ENCODE results near the gene SAP25. TPM values are rescaled to one million over a fixed set of nuclear protein-coding genes. Genes with fewer than 3 reads are reported as not detected.

Gene SAP25
- total and polyA plus RNA-seq, 2 of the 4 experiments (the other 2 are of a cell fraction): 1.8 TPM; not detected in 1

DNA sequence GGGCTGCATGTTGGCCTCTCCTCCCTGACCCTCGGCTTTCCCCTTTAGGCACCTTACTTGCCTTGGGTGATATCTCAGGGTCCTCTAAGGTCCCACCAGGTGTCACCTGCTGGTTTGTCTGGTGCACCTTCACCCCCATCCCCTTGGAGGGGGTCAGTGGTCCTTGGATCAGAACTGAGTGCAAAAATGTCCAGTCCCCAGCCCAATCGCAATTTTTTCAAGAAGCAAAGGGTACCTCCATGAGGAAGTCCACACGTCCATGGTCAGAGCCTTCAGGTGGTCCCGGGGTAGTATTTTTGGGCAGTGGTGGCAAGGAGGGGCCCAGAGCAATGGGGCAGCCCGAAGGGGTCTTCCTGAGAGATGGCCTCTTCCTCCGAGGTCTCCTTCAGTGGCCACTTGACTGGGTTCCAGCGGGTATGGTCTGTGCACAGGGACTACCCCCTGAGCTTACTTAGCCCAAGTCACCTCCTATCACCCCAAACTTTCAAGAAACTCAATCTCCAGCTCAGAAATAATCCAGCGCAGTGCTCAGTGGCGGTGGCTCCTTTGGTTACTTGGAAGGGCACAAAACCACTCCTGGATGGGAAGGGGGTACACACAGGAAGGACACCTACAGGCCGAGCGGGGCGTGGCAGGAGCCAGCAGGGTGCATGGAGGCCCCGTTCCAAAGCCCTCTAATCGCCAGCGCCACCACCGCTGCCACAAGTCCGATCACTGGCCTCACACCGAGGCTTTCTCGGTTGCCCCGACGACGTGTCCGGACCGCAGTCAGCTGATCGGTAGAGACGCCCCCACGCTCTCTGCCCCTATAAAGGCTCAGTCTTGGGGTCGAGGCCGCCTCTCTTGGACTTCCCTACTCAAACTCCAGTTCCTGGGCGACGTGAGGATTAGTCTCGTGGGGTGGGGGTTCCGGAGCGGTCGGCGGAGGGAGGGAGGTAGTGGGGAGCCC, 4.5 kb downstream of the SAP25 start:
- Histone ChIP-seq H3K4me3 (ENCODE audit: insufficient read depth, low read depth, low read length) (no peak overlapping the region), H2AFZ (replicated peaks; ENCODE audit: low read length, poor library complexity) (peak overlapping the region; percentile 82), H3K79me1 (ENCODE audit: low read depth in 1 of 2, low read length in 2 of 2) (no peaks in the 10 kb centered on the region), H3K27me3 (ENCODE audit: control insufficient read depth, insufficient read depth, low read length) (peaks cover 3% of the 10 kb centered on the region; the same call in 1 of the 2 replicates), H3K4me2 (ENCODE audit: low read depth, low read length) (no peak overlapping the region), H2BK120ac (ENCODE audit: low read depth, low read length) (no peak overlapping the region), H4K5ac (ENCODE audit: low read depth, low read length) (no peak overlapping the region), H3K56ac (ENCODE audit: extremely low read depth, insufficient read depth, low read length) (no peak overlapping the region), H3K14ac (replicated peaks; ENCODE audit: low read depth, low read length) (no peak overlapping the region), H4K91ac (ENCODE audit: insufficient read depth, low read depth, low read length) (no peak overlapping the region), H2AK5ac (ENCODE audit: low read depth, low read length) (no peak overlapping the region), H4K8ac (ENCODE audit: low read depth in 2 of 2, low read length in 2 of 2) (peak overlapping the region in 1 of 2 experiments; percentile 10; a peak in 1 of 4 replicates), H2BK15ac (ENCODE audit: low read depth, low read length) (no peak overlapping the region), H3K4me1 (ENCODE audit: control insufficient read depth, insufficient read depth, low read length) (peaks cover 2% of the 10 kb centered on the region; the same call in 1 of the 2 replicates), H3K9me3 (ENCODE audit: control insufficient read depth, insufficient read depth, low read length) (no peaks in the 10 kb centered on the region), H3K9ac (ENCODE audit: low read depth, low read length) (no peak overlapping the region), H3K36me3 (ENCODE audit: control insufficient read depth, insufficient read depth, low read length) (peaks cover 5% of the 10 kb centered on the region; the same call in 1 of the 2 replicates), H2BK5ac (ENCODE audit: low read depth, low read length, poor library complexity, severe bottlenecking) (no peak overlapping the region), H3K27ac (ENCODE audit: insufficient read depth, low read length) (no peak overlapping the region), H3K9me1 (ENCODE audit: insufficient read depth, low read length) (peaks cover 4% of the 10 kb centered on the region; the same call in 1 of the 2 replicates), H3K4ac (ENCODE audit: low read depth, low read length) (no peak overlapping the region), H3K18ac (ENCODE audit: low read depth, low read length) (no peak overlapping the region), H2AK9ac (replicated peaks; ENCODE audit: low read depth, low read length, poor library complexity) (peak overlapping the region; percentile 90), H2BK20ac (ENCODE audit: low read depth, low read length) (no peak overlapping the region), H3K23ac (ENCODE audit: low read depth, low read length) (no peak overlapping the region), H4K20me1 (ENCODE audit: insufficient read depth, low read length) (no peaks in the 10 kb centered on the region)
- ATAC-seq (ENCODE audit: low read depth) (peak; percentile 38), DNase-seq (no peak)
- intact Hi-C loops (cut with micrococcal nuclease): no loop called here
- dilution Hi-C loops (cut with HindIII; ENCODE audit: low sequenced_read_pairs, unreplicated experiment): no loop called here
- WGBS, 2 experiments (ENCODE audit: extremely low coverage in 2 of 2, insufficient read length in 1 of 2): 49% methylated on average over 10 of the region's 36 CpGs; no CpG with 5 or more reads in 1 of the 2 experiments
- in situ Hi-C loops (cut with MboI; ENCODE audit: low sequenced_read_pairs): loop anchor here (5.0 kb wide), 1 partner anchor 98 kb away; no protein-coding TSS in a partner anchor
- ChIA-PET POLR2A (ENCODE audit: unreplicated experiment) (interaction anchor here (0.5 kb wide), 1 partner anchor 108 kb away, joined by 6 read pairs; no protein-coding TSS in a partner anchor), CTCF (no interaction called here)
- no TSS peak for BruUV-seq (replicated peaks)
- TF ChIP-seq MAFK (IDR thresholded peaks at IDR 0.05; ENCODE audit: low read depth, low read length) (no peak), CTCF (conservative IDR thresholded peaks at IDR 0.05; ENCODE audit: low read depth, low read length) (peak; percentile 24; the same call in 1 of the 2 replicates), POLR2A (IDR thresholded peaks at IDR 0.05; ENCODE audit: low read depth, low read length) (no peak), USF2 (IDR thresholded peaks at IDR 0.05; ENCODE audit: low read depth, low read length) (peak; percentile 35), CEBPB (IDR thresholded peaks at IDR 0.05; ENCODE audit: low read depth, low read length) (no peak)
- TF ChIP-seq, protein P1, sequence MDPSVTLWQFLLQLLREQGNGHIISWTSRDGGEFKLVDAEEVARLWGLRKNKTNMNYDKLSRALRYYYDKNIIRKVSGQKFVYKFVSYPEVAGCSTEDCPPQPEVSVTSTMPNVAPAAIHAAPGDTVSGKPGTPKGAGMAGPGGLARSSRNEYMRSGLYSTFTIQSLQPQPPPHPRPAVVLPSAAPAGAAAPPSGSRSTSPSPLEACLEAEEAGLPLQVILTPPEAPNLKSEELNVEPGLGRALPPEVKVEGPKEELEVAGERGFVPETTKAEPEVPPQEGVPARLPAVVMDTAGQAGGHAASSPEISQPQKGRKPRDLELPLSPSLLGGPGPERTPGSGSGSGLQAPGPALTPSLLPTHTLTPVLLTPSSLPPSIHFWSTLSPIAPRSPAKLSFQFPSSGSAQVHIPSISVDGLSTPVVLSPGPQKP (IDR thresholded peaks at IDR 0.05; ENCODE audit: borderline replicate concordance, low read depth, low read length): no peak
